NCI-H187 (cell line): ENCODE results near the gene LENG9.
"Not testable (repeated sequence)": the region's sequence is repeated elsewhere in the genome, so short reads cannot be mapped to it uniquely, and the experiment has no call there.

ENCODE experiments used
- DNase-seq, 2 experiments: peaks; one replicate each; lab custom pipeline; 2025; lab: John Stamatoyannopoulos, UW

Gene LENG9

GRCh38 chr19:54478677-54479266 lies 15.2 kb upstream of the LENG9 start:
- no peak for DNase-seq

GRCh38 chr19:54477650-54478049 lies 14.1 kb upstream of the LENG9 start:
- no peak for DNase-seq

GRCh38 chr19:54475706-54476105 lies 12.1 kb upstream of the LENG9 start:
- DNase-seq = no peak

- DNase-seq = no peak
These were observed 10.4 kb upstream of the LENG9 start for GRCh38 chr19:54473892-54474372.

- no peak for DNase-seq
These were observed 9.7 kb upstream of the LENG9 start, which contains the start of gene CDC42EP5 for GRCh38 chr19:54473071-54473891. CDC42EP5 (minus strand) TSS chr19:54473296; CDS start chr19:54465547, 7,749 bp downstream.

- no peak for DNase-seq
These were observed 7.6 kb upstream of the LENG9 start for GRCh38 chr19:54470991-54471782.

GRCh38 chr19:54470276-54470887 lies 6.8 kb upstream of the LENG9 start:
- DNase-seq = no peak

- DNase-seq = no peak
These were observed 5.9 kb upstream of the LENG9 start for GRCh38 chr19:54469496-54469934.

- DNase-seq = not testable (repeated sequence)
These were observed 2.5 kb upstream of the LENG9 start for GRCh38 chr19:54466110-54466480.

GRCh38 chr19:54465426-54466109 lies 2.0 kb upstream of the LENG9 start:
- no peak for DNase-seq

- peak in 1 of 2 experiments; percentile 14 for DNase-seq
These were observed 1.2 kb upstream of the LENG9 start for GRCh38 chr19:54464630-54465425.

GRCh38 chr19:54464044-54464629 lies 559 bp upstream of the LENG9 start:
- DNase-seq = peak; percentile 27 to 38

- DNase-seq = no peak
These were observed 685 bp downstream of the LENG9 start for GRCh38 chr19:54462655-54463530.

- DNase-seq = no peak
These were observed 1.4 kb downstream of the LENG9 start for GRCh38 chr19:54462047-54462654.

- no peak for DNase-seq
These were observed 2.0 kb downstream of the LENG9 start for GRCh38 chr19:54461613-54462012.

- no peak for DNase-seq
These were observed 2.4 kb downstream of the LENG9 start for GRCh38 chr19:54461210-54461609.

- DNase-seq = no peak
These were observed 3.2 kb downstream of the LENG9 start for GRCh38 chr19:54460230-54461005.
